Measurements from ENCODE around the gene ME2.
"Not testable (repeated sequence)": the region's sequence is repeated elsewhere in the genome, so short reads cannot be mapped to it uniquely, and the experiment has no call there.

The ME2 gene

DNA sequence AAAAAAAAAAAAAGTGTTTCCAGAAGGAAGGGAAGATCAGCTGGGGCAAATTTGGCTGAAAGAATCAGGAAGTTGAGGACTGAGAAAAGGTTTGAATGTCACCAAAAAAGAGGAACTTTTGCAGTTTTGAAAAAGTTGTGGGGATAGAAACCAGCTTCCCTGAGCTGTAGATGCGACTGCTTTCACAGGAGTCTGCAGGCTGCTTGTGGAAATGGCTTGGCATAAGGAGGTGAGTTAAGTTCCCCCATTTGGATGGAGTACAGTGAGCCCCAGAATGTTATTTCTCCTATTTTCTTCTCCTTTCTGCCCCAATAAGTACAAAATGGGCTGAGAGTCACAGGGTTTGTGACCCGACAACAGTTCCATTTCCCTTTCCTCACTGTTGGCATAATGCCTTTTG is 16.5 kb upstream of the ME2 start:
- DNase-seq: no peak

GRCh38 chr18:50863840-50864375 is 15.0 kb upstream of the ME2 start:
- no peak for DNase-seq

GRCh38 chr18:50866765-50867164 is 12.2 kb upstream of the ME2 start:
- no peak for DNase-seq

- DNase-seq: peak; percentile 8
Measured at GRCh38 chr18:50869150-50869549, 9.8 kb upstream of the ME2 start.

DNA sequence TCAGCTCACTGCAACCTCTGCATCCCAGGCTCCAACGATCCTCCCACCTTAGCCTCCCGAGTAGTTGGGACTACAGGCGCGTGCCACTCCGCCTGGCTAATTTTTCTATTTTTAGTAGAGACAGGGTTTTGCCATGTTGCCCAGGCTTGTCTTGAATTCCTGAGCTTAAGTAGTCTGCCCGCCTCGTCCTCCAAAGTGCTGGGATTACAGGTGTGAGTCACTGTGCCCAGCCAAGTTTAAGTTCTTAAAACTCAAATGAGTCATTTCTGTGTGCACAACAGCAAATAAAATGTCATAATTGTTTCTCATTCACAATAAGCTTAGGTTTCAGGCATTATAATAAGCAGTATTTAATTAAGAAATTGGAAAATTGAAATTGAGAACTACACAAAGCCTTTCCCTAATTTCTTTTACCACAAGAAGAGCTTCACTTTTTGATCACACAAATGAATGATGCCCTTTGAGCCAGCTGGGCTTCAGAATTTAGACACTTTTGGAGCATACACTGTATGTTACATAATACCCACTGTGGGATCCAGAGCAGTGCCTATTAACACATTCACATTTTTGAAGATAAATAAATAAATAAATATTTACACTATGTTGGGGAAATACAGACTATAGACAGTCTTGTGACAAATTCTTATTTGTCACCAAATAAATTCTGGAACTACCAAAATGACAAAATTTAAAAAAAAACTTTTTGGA is 8.6 kb upstream of the ME2 start:
- no peak for DNase-seq

DNA sequence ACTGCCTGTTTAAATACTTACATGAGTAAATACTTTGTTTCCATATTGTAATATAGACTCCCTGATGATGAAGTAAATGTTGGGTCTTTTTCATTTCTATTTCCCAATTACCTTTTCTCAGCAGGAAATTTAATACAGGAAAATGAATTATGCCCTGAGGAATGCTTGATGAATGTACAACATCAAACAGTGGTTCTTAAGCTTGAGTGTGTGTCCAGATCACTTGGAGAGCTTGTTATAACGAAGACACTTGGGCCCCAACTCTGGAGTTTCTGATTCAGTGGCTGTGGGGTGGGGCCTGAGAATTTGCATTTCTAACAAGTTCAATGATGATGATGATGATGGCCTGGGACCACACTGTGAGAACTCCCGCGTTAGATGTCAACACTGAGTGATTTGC is 7.1 kb upstream of the ME2 start:
- DNase-seq: no peak

DNA sequence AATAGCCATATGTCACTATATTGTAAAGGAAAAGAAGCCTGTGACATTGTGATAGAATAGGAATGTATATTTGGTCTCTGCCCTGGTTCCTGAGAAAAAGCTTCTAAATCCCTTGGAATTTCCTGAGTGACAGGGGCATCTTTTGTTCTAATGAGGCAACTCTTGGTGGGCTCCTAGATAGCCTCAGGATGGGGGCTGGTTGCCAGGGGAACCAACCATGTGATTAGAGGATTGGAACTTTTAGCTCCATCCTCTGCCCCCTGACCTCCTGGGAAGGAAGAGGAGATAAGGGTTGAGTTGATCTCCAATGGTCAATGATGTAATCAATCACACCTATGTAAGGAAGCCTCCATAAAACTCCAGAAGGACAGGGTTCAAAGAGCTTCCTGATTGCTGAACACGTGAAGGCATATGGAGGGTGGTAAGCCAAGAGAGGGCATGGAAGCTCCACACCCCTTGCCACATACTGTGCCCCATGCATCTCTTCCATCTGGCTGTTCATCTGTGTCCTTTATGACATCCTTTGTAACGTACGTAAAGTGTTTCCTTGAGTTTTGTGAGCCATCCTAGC is 2.9 kb upstream of the ME2 start:
- no peak for DNase-seq

DNA sequence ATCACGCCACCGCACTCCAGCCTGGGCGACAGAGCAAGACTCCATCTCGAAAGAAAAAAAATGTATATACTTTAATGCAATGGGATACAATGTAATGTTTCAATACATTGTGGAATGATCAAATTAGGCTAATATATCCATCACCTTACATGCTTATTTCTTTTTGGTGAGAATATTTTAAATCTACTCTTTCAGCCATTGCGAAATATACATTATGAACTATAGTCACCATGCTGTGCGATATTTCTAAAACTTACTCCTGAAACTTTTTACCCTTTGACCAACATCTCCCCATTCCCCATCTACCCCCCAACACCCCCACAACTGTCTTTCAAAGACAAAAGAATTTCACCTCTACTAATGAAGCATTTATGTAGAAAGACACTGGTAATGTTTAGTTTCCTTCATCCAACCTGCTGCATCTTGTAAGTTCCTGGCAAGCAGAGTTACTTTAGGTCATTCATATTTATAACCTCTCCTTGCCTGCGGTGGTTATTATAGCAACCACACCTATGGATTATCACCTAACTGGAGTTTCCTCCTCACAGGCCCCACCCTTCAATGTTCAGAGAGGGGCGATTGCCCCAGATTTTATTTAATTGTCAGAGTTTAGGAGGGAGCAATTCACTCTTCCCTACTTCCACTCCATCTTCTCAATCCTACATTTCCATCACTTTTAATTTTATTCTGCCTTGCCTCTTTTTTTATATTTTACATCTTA is 1.2 kb upstream of the ME2 start:
- no peak for DNase-seq

DNA sequence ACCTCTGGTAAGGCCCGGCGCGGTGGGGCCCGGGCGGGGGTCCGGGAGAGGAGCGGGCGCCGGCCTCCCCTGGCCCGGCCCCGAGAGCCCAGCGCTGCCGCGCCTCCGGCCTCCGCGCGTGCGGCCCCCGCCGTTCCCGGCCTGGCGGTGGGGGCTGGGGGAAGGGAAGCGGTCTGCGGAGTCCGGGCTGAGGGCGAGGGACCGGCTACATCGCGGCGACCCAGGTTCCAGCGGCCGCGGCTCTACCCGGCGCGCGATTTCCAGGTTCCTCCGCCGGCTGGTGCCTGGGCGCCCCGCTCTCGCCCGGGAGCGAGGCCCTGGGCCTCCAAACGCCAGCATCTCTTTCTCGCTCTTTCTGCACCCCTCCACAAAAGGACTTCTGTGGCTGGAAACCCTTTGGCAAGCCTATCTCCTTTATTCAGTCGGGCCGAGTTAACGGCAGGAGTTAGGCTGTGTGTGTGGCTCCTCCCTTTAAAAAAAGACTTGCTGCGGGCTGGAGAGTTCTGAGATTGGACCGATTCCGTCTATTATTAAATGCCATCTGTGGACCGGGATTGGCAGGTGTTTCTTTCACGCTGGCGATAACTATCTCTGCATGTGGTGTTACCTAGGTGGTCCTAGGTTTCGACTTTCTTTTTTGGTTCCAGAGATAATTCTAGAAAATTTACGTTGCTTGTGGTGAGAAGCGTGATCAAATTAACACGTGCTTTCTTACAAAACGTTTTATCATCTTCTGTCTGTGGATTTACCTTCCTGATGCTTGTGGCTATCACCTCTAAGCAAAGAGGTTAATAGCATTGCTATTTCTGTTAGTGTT is 592 bp downstream of the ME2 start:
- DNase-seq: no peak

DNA sequence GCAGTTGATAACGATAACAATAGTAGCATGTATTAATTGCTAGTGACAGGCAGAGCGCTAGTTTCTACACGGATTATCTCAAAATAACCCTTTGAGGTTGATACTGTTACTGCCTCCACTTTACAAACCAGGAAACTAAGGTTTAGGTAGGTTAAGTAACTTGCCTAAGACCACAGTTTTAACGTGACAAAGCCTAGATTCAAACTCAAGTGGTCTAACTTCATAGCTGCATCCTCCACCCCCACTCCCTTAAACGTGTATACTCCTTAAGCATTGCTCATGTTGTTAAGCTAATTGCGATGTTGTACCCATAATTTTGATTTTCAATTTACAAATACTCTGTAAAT is 1.2 kb downstream of the ME2 start:
- no peak for DNase-seq

DNA sequence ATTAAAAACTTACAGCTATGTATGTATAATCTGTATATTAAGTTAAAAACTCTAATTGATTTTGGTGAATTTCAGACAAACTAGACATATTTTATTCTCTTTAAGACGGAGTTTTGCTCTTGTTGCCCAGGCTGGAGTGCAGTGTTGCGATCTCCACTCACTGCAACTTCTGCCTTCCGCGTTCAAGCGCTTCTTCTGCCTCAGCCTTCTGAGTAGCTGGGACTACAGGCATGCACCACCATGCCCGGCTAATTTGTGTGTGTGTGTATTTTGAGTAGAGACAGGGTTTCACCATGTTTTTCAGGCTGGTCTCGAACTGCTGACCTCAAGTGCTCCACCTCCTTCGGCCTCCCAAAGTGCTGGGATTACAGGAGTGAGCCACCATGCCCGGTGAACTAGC is 2.0 kb downstream of the ME2 start:
- not testable (repeated sequence) for DNase-seq

GRCh38 chr18:50886929-50887328 is 8.0 kb downstream of the ME2 start:
- DNase-seq: no peak

DNA sequence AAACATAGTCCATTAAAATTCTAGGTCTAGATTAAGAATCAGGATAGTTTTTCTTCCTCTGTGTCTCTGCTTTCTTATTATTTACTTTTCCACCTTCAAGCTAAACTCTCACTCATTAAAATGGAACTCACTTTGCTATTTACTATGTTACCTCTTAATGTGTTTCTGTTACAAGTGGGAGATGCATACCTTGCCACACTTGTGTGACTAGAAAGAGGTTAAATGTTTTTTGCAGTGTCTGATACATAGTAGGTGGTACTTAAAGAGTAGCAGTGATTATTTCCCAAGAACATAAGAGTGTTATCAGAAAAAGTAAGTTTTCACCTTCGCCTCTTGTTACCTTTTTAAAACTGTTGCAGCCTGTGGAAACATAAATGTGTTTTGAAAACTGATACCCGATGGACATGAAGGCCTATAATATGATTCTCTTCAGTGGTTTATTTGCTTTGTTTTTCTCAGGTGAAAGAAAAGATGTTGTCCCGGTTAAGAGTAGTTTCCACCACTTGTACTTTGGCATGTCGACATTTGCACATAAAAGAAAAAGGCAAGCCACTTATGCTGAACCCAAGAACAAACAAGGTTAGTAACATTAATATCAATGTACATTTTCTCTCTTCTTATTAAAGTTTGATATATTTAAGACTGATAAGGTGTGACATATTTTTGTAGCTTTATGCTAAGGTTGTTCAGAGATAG is 16.6 kb downstream of the ME2 start:
- DNase-seq: no peak

GRCh38 chr18:50896093-50896492 is 17.2 kb downstream of the ME2 start:
- no peak for DNase-seq

DNA sequence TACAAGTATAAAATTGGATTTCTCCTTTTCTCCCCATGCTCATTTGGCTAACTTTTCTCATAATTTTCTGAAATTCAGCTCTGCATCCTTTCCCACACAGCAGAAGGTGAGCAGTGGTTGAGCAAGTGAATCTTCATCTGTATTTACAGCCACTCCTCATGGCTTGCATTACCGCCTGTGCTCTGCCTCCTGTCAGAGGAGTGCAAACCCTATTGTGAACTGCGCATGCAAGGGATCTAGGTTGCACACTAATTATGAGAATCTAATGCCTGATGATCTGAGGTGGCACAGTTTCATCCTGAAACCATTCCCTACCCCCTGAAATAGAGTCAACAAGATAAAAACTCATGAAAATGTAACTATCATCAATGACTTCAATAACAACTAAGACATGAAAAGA is 20.0 kb downstream of the ME2 start:
- no peak for DNase-seq

GRCh38 chr18:50902797-50903196 is 23.9 kb downstream of the ME2 start:
- peak; percentile 13 for DNase-seq

- DNase-seq: no peak
Measured at GRCh38 chr18:50906843-50907242, 27.9 kb downstream of the ME2 start.

- DNase-seq: no peak
Measured at GRCh38 chr18:50909261-50909660, 30.3 kb downstream of the ME2 start.

- no peak for DNase-seq
Measured at GRCh38 chr18:50911006-50911405, 32.1 kb downstream of the ME2 start.

DNA sequence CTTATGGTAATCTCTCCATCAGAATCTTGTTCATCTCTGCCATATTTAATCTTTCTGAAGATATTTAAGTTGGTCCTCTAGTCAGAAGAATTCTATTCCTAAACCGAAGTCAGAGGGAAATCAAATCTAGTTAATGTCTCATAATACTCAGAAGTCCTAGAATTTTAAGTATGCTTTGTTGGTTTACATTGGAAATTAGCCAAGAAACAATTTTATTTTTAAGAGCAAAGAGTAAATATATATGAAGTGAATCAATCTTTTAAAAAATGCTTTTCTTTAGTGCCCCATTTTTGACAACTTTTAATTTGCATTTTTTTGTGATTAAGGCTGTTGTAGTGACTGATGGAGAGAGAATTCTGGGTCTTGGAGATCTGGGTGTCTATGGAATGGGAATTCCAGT is 38.1 kb downstream of the ME2 start:
- DNase-seq: no peak

DNA sequence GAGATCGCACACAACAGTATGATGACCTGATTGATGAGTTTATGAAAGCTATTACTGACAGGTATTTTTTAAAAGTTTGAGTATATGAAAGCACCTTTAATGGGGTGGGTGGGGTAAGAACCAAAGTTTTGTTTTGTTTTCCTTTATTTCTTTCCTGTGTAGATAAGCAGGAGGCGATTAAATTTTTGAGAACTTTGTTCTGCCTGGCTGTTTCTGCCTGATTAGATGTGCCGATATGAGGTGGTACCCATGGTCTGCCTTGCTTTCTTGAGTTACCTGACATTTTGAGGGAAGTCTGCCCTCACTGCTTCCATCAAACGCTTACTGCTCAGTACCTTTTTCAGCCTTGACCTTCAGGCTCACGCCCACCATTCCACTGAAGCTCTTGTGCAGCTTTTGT is 39.2 kb downstream of the ME2 start:
- DNase-seq: no peak

GRCh38 chr18:50924372-50924771 is 45.5 kb downstream of the ME2 start:
- DNase-seq: no peak

DNA sequence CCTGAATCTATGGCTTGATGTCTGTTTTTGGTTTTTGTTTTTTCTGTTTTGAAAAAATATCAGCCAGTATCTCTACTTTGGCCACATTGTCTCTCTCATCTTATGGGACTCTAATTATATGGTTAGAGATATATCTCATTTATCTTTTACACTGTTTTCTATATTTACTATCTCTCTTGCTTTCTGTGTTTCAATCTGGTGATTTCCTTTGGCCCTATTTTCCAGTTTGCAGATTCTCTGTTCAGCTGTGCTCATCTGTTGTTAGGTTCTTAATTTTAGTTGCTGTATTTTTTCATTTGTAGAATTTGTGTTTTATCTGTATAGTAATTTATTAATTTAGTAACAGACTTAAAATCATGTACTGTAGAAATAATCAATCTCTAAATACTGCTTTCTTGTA is 47.6 kb downstream of the ME2 start:
- DNase-seq: no peak

All from NCI-H510A (cell line).